Measurements from ENCODE around the gene FOSL1. TPM values are rescaled to one million over a fixed set of nuclear protein-coding genes. Genes with fewer than 3 reads are reported as not detected.
A peak's percentile ranks its signal among the peaks of the same experiment; 100 is the strongest.

FOSL1 gene
- total RNA-seq, 2 experiments from 2014 or later, result 0.88 TPM; not detected in 1

DNA sequence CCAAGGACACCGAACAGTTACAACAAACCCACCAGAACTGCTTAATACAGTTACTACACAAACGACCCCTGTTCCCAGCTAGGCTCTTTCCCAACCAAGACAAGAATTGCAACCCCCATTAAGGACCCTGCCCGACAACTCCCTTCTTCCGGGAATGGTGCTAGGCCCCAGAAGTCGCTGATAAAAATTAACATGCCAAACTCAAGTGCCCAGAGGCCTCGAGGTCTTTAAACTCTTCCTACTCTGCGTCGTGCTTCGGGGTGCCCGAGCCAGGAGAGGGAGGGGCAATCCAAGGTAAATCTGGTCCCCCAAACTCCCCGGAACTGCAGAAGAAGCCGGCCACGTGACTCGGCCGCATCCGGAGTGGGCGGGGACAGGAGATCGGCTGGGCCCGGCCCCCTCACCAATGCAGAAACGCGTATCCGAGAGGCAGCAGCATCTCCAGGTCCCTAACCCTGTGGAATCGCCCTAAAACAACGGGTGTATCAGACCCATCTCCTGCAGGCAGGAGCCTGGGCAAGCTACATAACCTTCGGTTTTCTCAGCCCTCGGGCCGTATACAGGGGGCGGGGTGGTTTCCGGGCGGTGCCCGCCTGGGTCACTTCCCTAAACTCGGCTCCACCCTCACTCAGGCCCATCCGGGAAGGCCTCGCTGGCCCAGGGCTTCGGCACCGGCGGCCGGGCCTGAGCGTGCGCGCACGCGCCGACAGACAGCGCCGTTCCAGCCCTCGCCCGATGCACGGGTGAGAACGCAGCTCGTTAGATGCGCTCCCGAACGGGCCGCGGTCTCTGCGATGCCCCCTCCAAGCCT is 43.3 kb downstream of the FOSL1 start:
- peak; percentile 80 for DNase-seq (ENCODE audit: low spot score)
- intact Hi-C loops (cut with micrococcal nuclease; ENCODE audit: unreplicated experiment), result loop anchor here (5.0 kb wide), 1 partner anchor 410 kb away; the partner anchor contains the start of gene RAB1B
- no peak for TF ChIP-seq EZH2phosphoT487 (IDR thresholded peaks at IDR 0.05; ENCODE audit: borderline replicate concordance, low read depth, low read length)
- TF ChIP-seq CTCF (conservative IDR thresholded peaks at IDR 0.05; ENCODE audit: low read length), result no peak
- Histone ChIP-seq H3K9me2 (ENCODE audit: insufficient read depth, low read length) (no peaks in the 10 kb centered on the region), H3K27ac (ENCODE audit: low read depth, low read length, poor library complexity, severe bottlenecking) (peak overlapping the region; percentile 93), H2AFZ (ENCODE audit: low read length) (no peak overlapping the region), H3K4me2 (ENCODE audit: low read length) (peak overlapping the region; percentile 94), H3K79me2 (ENCODE audit: insufficient read depth, low read depth, low read length) (peaks cover 47% of the 10 kb centered on the region), H3K4me1 (ENCODE audit: insufficient read depth, low read length, poor library complexity, severe bottlenecking) (peaks cover 27% of the 10 kb centered on the region), H3K36me3 (ENCODE audit: insufficient read depth, low read length) (peaks cover 61% of the 10 kb centered on the region), H4K20me1 (ENCODE audit: insufficient read depth, low read length) (peaks cover 20% of the 10 kb centered on the region), H3K9me3 (ENCODE audit: low read length) (0 out of 2 replicates have a peak, but pooled peaks cover 1% of the 10 kb centered on the region), H3K4me3 (ENCODE audit: low read depth, low read length, poor library complexity, severe bottlenecking) (peak overlapping the region; percentile 99)
- BruUV-seq (replicated peaks), result no TSS peak
- CTCF ChIA-PET (ENCODE audit: unreplicated experiment), result no interaction called here
- POLR2A ChIA-PET, result no interaction called here

- ChIA-PET POLR2A (no interaction called here), CTCF (ENCODE audit: unreplicated experiment) (no interaction called here)
- H4K20me1 ChIP-seq (ENCODE audit: insufficient read depth, low read length), result peaks cover 16% of the 10 kb centered on the region
- H3K4me1 ChIP-seq (ENCODE audit: insufficient read depth, low read length, poor library complexity, severe bottlenecking), result peaks cover 20% of the 10 kb centered on the region
- BruUV-seq (replicated peaks), result no TSS peak
- TF ChIP-seq EZH2phosphoT487 (IDR thresholded peaks at IDR 0.05; ENCODE audit: borderline replicate concordance, low read depth, low read length) (no peak), CTCF (conservative IDR thresholded peaks at IDR 0.05; ENCODE audit: low read length) (no peak)
- peaks cover 37% of the 10 kb centered on the region for H3K79me2 ChIP-seq (ENCODE audit: insufficient read depth, low read depth, low read length)
- peaks cover 66% of the 10 kb centered on the region for H3K36me3 ChIP-seq (ENCODE audit: insufficient read depth, low read length)
- DNase-seq (ENCODE audit: low spot score), result no peak
- no peak overlapping the region for H2AFZ ChIP-seq (ENCODE audit: low read length)
- intact Hi-C loops (cut with micrococcal nuclease; ENCODE audit: unreplicated experiment), result loop anchor here (5.0 kb wide), 1 partner anchor 411 kb away; the partner anchor contains the start of gene RAB1B
- H3K4me3 ChIP-seq (ENCODE audit: low read depth, low read length, poor library complexity, severe bottlenecking), result peak overlapping the region; percentile 99
- H3K4me2 ChIP-seq (ENCODE audit: low read length), result peak overlapping the region; percentile 94
- H3K9me3 ChIP-seq (ENCODE audit: low read length), result peaks cover 7% of the 10 kb centered on the region; the same call in 1 of the 2 replicates
- no peak overlapping the region for H3K27ac ChIP-seq (ENCODE audit: low read depth, low read length, poor library complexity, severe bottlenecking)
- H3K9me2 ChIP-seq (ENCODE audit: insufficient read depth, low read length), result no peaks in the 10 kb centered on the region
Measured at GRCh38 chr11:65855927-65856363, 44.2 kb downstream of the FOSL1 start.

Data from OCI-LY7 (cell line).